Gastroesophageal sphincter (tissue), 4 donors: Measurements from ENCODE around the gene FAM83C. TPM values are rescaled to one million over a fixed set of nuclear protein-coding genes. Genes with fewer than 3 reads are reported as not detected.
A peak's percentile ranks its signal among the peaks of the same experiment; 100 is the strongest.

ENCODE experiments used
- ATAC-seq: fragments of 150-250 bp; one replicate; pipeline ENCODE4 v1.9.1; 2016; ENCODE audit warnings: mild to moderate bottlenecking, moderate library complexity
- H3K27ac ChIP-seq, 4 donors: fragments of 200-600 bp; sonication (generic) in 3 of 4; 1 replicate in 3 of 4; 2 replicates in 1 of 4; pipeline ENCODE4 v1.5.1; 2016 to 2019
- H3K27me3 ChIP-seq: fragments of 200-600 bp; sonication (generic); one replicate; pipeline ENCODE4 v1.5.1; 2019
- H3K36me3 ChIP-seq, 2 donors: fragments of 200-600 bp; sonication (generic); one replicate each; pipeline ENCODE4 v1.5.1; 2019; ENCODE audit warnings: control low read depth in 1 of 2
- H3K4me1 ChIP-seq, 3 donors: fragments of 200-600 bp; sonication (generic); 1 replicate in 2 of 3; 2 replicates in 1 of 3; pipeline ENCODE4 v1.5.1; 2016 to 2019; ENCODE audit warnings: control low read depth in 2 of 3
- H3K4me3 ChIP-seq, 2 donors: fragments of 200-600 bp; sonication (generic); one replicate each; pipeline ENCODE4 v1.5.1; 2019; ENCODE audit warnings: mild to moderate bottlenecking in 1 of 2, moderate library complexity in 1 of 2
- H3K9me3 ChIP-seq, 3 donors: fragments of 200-600 bp; sonication (generic); one replicate each; pipeline ENCODE4 v1.5.1; 2017 to 2019; ENCODE audit warnings: control low read depth in 2 of 3
- CTCF ChIP-seq, 4 experiments: fragments of 200-600 bp in 2 of 4; fragments of 450-650 bp in 2 of 4; sonication (generic) in 1 of 4; IDR thresholded peaks; one replicate each; pipeline ENCODE4 v1.5.1; 2017 to 2019; ENCODE audit warnings: antibody characterized with exemption in 4 of 4, mild to moderate bottlenecking in 2 of 4, moderate library complexity in 2 of 4
- EP300 ChIP-seq: sonication (generic); formaldehyde crosslinking; IDR thresholded peaks from one replicate; pipeline ENCODE4 v1.6.1; 2017; ENCODE audit warnings: antibody characterized with exemption, mild to moderate bottlenecking
- POLR2A ChIP-seq, 2 donors: fragments of 450-650 bp; IDR thresholded peaks; one replicate each; pipeline ENCODE4 v1.6.1; 2017; ENCODE audit warnings: antibody characterized with exemption in 2 of 2, mild to moderate bottlenecking in 2 of 2, moderate library complexity in 1 of 2
- POLR2AphosphoS5 ChIP-seq: sonication (generic); formaldehyde crosslinking; IDR thresholded peaks from one replicate; pipeline ENCODE4 v1.6.1; 2017; ENCODE audit warnings: antibody characterized with exemption
- WGBS, 2 donors: methylation state at CpG; one replicate each; pipeline ENCODE4 v1.1.5; 2018; ENCODE audit warnings: low coverage in 1 of 2; 5-methylcytosine and 5-hydroxymethylcytosine counted together
- total RNA-seq, 4 donors: library from RNA; depleted of rRNA; stranded (reverse); fragments of >200 nt; gene quantifications; one replicate each; pipeline ENCODE4 v1.1.0, GENCODE V29; 2016

Gene FAM83C
- total RNA-seq, 4 donors from 2014 or later = 1.4 TPM; not detected in 3

DNA sequence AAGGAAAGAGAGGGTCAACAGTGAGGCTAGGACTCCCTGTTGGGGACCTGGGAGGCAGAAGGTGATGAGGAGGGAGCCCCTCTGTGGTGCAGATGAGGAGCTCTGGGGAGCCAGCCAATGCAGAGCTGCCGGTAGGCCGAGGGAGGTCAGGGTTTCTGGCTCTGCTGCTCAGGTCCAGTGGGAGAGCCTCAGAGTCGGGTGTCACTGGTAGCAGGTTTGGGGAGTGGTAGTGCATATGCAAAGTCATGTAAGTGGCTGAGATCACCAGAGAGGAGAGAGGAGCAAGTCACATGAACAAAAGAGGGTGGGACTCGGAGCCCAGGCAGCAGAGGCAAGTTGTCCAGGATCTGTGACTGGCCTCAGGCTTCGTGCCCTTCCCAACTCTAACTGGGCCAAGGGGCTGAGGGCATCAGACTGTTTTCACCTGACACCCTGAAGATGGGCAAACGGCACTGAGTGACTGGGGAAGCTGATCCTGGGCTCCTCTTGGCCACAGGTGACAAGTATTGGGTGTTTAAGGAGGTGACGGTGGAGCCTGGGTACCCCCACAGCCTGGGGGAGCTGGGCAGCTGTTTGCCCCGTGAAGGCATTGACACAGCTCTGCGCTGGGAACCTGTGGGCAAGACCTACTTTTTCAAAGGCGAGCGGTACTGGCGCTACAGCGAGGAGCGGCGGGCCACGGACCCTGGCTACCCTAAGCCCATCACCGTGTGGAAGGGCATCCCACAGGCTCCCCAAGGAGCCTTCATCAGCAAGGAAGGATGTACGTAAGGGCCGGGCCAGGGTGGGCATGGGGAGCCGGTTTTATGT, 20.9 kb downstream of the FAM83C start:
- Histone ChIP-seq H3K27ac (no peak overlapping the region), H3K36me3 (peaks cover 0 to 72% of the 10 kb centered on the region in 2 donors), H3K27me3 (no peaks in the 10 kb centered on the region), H3K4me1 (peaks cover 0 to 20% (median 4%) of the 10 kb centered on the region in 3 donors), H3K4me3 (no peak overlapping the region), H3K9me3 (no peaks in the 10 kb centered on the region)
- TF ChIP-seq POLR2AphosphoS5 = no peak
- no peak for TF ChIP-seq EP300
- TF ChIP-seq POLR2A (IDR thresholded peaks at IDR 0.05) = no peak
- no peak for TF ChIP-seq CTCF (IDR thresholded peaks at IDR 0.05)
- 73 to 74% methylated on average over 4 to 6 of the region's 20 CpGs for WGBS, 2 donors
- ATAC-seq = no peak

DNA sequence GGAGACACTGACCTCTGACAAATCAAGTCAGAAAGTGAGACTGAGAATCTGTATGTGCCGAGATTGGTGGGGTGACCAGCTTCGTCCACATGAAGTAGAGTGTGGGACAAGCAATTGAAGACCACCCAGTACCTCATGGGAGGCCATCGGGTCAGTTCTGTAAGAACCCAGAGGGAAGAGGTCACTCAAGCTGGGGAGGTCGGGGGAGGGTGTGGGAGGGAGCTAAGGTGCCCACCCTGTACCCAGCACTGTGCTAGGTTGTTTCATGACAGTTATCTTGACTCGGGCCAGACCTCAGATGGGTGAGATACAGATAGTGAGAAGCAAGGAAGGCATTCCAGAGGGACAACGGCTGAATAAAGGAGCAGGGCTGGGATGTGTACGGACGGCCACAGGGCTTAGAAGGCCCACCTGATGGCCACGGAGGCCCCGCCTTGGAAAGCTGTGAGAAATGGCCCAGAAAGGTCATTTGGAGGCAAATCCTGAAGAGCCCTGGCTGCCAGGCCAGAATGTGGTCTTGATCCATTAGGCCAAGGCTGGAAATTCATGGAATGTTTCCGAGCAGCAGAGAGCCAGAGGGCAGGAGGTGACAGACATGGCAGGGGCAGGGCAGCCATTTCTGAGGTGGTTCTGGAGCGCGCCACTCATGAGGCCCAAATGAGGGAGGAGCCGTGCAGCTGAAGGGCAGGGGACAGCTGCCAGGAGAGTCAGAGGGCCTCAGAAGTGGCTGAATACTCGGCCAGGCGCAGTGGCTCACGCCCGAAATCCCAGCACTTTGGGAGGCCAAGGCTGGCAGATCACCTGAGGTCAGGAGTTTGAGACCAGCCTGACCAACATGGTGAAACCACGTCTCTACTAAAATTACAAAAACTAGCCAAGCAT, 22.0 kb downstream of the FAM83C start:
- Histone ChIP-seq H3K27ac (no peak overlapping the region), H3K27me3 (no peaks in the 10 kb centered on the region), H3K4me1 (peaks cover 0 to 10% (median 0%) of the 10 kb centered on the region in 3 donors), H3K9me3 (no peaks in the 10 kb centered on the region), H3K4me3 (no peak overlapping the region), H3K36me3 (peaks cover 0 to 79% of the 10 kb centered on the region in 2 donors)
- no peak for TF ChIP-seq POLR2A (IDR thresholded peaks at IDR 0.05)
- 70 to 78% methylated on average over 4 to 10 of the region's 19 CpGs for WGBS, 2 donors
- ATAC-seq = no peak

- TF ChIP-seq CTCF (IDR thresholded peaks at IDR 0.05) (peak in 3 of 4 experiments; percentile 54 to 85 (median 67)), POLR2AphosphoS5 (no peak)
- Histone ChIP-seq H3K27ac (peak overlapping the region in 2 of 4 donors; percentile 20 to 25), H3K27me3 (no peaks in the 10 kb centered on the region), H3K36me3 (peaks cover 0 to 71% of the 10 kb centered on the region in 2 donors), H3K4me3 (no peak overlapping the region), H3K9me3 (no peaks in the 10 kb centered on the region), H3K4me1 (peaks cover 0 to 16% (median 1%) of the 10 kb centered on the region in 3 donors)
- WGBS, 2 donors = 75 to 78% methylated on average over 3 of the region's 14 CpGs
- ATAC-seq = peak; percentile 61
Observed at GRCh38 chr20:35269055-35269781, 23.0 kb downstream of the FAM83C start.

GRCh38 chr20:35267092-35267491, 25.1 kb downstream of the FAM83C start:
- WGBS, 2 donors = 60 to 94% methylated on average over 1 to 2 of the region's 16 CpGs
- ATAC-seq = no peak
- no peak overlapping the region for H3K27ac ChIP-seq
- no peak overlapping the region for H3K4me3 ChIP-seq
- H3K9me3 ChIP-seq = no peaks in the 10 kb centered on the region
- peaks cover 0 to 64% of the 10 kb centered on the region in 2 donors for H3K36me3 ChIP-seq
- no peaks in the 10 kb centered on the region for H3K27me3 ChIP-seq
- TF ChIP-seq CTCF (IDR thresholded peaks at IDR 0.05) (no peak), POLR2A (IDR thresholded peaks at IDR 0.05) (no peak), POLR2AphosphoS5 (no peak), EP300 (no peak)
- H3K4me1 ChIP-seq = peaks cover 0 to 30% (median 11%) of the 10 kb centered on the region in 3 donors

DNA sequence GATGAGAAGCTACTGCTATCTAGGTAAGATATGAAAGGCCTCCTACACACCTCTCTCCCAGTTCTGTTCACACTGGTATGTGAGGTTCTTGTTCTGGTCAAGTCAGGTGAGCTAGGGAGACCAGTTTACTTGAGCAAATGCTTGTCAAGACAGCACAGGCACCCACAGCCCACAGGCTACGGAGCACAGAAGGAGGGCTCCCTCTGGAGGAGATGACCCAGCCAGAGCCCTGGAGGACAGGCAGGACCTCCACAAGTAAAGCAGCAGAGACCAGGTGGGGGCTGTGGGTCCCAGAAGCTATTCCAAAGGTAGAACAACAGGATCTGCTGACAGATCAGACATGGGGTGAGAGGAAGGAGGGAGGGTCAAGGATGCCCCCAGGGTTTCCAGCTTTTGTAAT, 27.5 kb downstream of the FAM83C start:
- no peak for TF ChIP-seq POLR2A (IDR thresholded peaks at IDR 0.05)
- TF ChIP-seq EP300 = no peak
- TF ChIP-seq CTCF (IDR thresholded peaks at IDR 0.05) = peak in 1 of 4 experiments; percentile 36
- Histone ChIP-seq H3K9me3 (no peaks in the 10 kb centered on the region), H3K27me3 (no peaks in the 10 kb centered on the region), H3K4me1 (peaks cover 0 to 30% (median 11%) of the 10 kb centered on the region in 3 donors), H3K4me3 (no peak overlapping the region), H3K36me3 (peaks cover 0 to 51% of the 10 kb centered on the region in 2 donors), H3K27ac (peak overlapping the region in 1 of 4 donors; percentile 10)
- no peak for ATAC-seq
- no CpG with 5 or more reads among the region's 1 CpG for WGBS, 2 donors
